Keratinocyte (primary cell): ENCODE data around the gene TBC1D20. TPM values are rescaled to one million over a fixed set of nuclear protein-coding genes. Genes with fewer than 3 reads are reported as not detected.
"Not testable (repeated sequence)": the region's sequence is repeated elsewhere in the genome, so short reads cannot be mapped to it uniquely, and the experiment has no call there.

ENCODE experiments used
- DNase-seq: peaks from one replicate; pipeline ENCODE4 v3.0.0-alpha.2; 2011; ENCODE audit warnings: low read depth, missing footprints, low spot score
- FAIRE-seq: peaks from 2 replicates; lab custom pipeline; 2011; peaks lifted over from hg19 to GRCh38; lab: Jason Lieb, UNC
- H2AFZ ChIP-seq: 2 replicates; pipeline ENCODE4 v1.6.0; 2012; ENCODE audit warnings: low read length, control low read depth, inconsistent platforms; ENCODE audit not compliant: control insufficient read depth
- H3K27ac ChIP-seq: 2 replicates; pipeline ENCODE4 v1.5.1; 2011; ENCODE audit warnings: low read length; ENCODE audit not compliant: control insufficient read depth, insufficient read depth
- H3K27me3 ChIP-seq: 3 replicates; pipeline ENCODE4 v1.6.0; 2011; ENCODE audit warnings: low read length; ENCODE audit not compliant: control insufficient read depth, insufficient read depth; ENCODE audit errors: extremely low read depth
- H3K36me3 ChIP-seq, 2 experiments: 2 replicates in 1 of 2; 3 replicates in 1 of 2; pipeline ENCODE4 v1.5.1; 2011; ENCODE audit warnings: low read length in 2 of 2, mild to moderate bottlenecking in 1 of 2; ENCODE audit not compliant: control insufficient read depth in 2 of 2, insufficient read depth in 2 of 2; ENCODE audit errors: extremely low read depth in 1 of 2
- H3K4me1 ChIP-seq: 3 replicates; pipeline ENCODE4 v1.5.1; 2011; ENCODE audit warnings: low read length; ENCODE audit not compliant: control insufficient read depth, insufficient read depth; ENCODE audit errors: extremely low read depth
- H3K4me2 ChIP-seq: 3 replicates; pipeline ENCODE4 v1.6.0; 2011; ENCODE audit warnings: low read depth, low read length; ENCODE audit not compliant: control insufficient read depth, insufficient read depth; ENCODE audit errors: extremely low read depth
- H3K4me3 ChIP-seq, 3 experiments: fragments of 200-600 bp in 1 of 3; sonication (generic) in 1 of 3; 2 replicates in 2 of 3; 3 replicates in 1 of 3; pipeline ENCODE4 v1.5.1; 2011 to 2016; ENCODE audit warnings: low read length in 3 of 3, mild to moderate bottlenecking in 3 of 3, control low read depth in 2 of 3, inconsistent platforms in 1 of 3, low read depth in 1 of 3, mixed read lengths in 1 of 3, mixed run types in 1 of 3, moderate library complexity in 1 of 3; ENCODE audit not compliant: control insufficient read depth in 2 of 3, insufficient read depth in 2 of 3; ENCODE audit errors: extremely low read depth in 1 of 3
- H3K79me2 ChIP-seq: 2 replicates; pipeline ENCODE4 v1.6.0; 2012; ENCODE audit warnings: low read length; ENCODE audit not compliant: control insufficient read depth, insufficient read depth
- H3K9ac ChIP-seq: 3 replicates; pipeline ENCODE4 v1.6.0; 2011; ENCODE audit warnings: low read length; ENCODE audit not compliant: control insufficient read depth, insufficient read depth; ENCODE audit errors: extremely low read depth
- H3K9me1 ChIP-seq: 3 replicates; pipeline ENCODE4 v1.6.0; 2011; ENCODE audit warnings: low read length; ENCODE audit not compliant: control insufficient read depth, insufficient read depth; ENCODE audit errors: extremely low read depth
- H3K9me3 ChIP-seq: 2 replicates; pipeline ENCODE4 v1.5.1; 2012; ENCODE audit warnings: low read depth, low read length; ENCODE audit not compliant: control insufficient read depth
- H4K20me1 ChIP-seq: 3 replicates; pipeline ENCODE4 v1.6.0; 2011; ENCODE audit warnings: low read length; ENCODE audit not compliant: control insufficient read depth, insufficient read depth; ENCODE audit errors: extremely low read depth
- CTCF ChIP-seq, 3 experiments: IDR thresholded peaks in 1 of 3; conservative IDR thresholded peaks in 1 of 3; optimal IDR thresholded peaks in 1 of 3; 2 replicates in 2 of 3; 3 replicates in 1 of 3; pipeline versions ENCODE3 to v1.5.1; 2011; ENCODE audit warnings: low read length in 3 of 3, mild to moderate bottlenecking in 3 of 3, moderate library complexity in 2 of 3, control low read depth in 1 of 3, inconsistent platforms in 1 of 3; ENCODE audit not compliant: insufficient read depth in 2 of 3; ENCODE audit errors: extremely low read depth in 1 of 3
- EZH2 ChIP-seq: IDR thresholded peaks from one replicate; pipeline ENCODE4 v1.6.1; 2012; ENCODE audit warnings: inconsistent platforms, mild to moderate bottlenecking, low read length, moderate library complexity
- dilution Hi-C: fragments of 300-500 bp; cut with MboI; formaldehyde crosslinking; loops from one replicate; pipeline ENCODE4 v1.7.0; 2020; ENCODE audit warnings: low sequenced_read_pairs; ENCODE audit not compliant: extremely low pct_ligation_motif_present
- polyA plus RNA-seq, 5 experiments: library from polyadenylated mRNA; depleted of rRNA in 3 of 5; stranded (reverse) in 3 of 5; stranded (forward) in 1 of 5; unstranded in 1 of 5; fragments of >200 nt; gene quantifications; 1 replicate in 1 of 5; 2 replicates in 3 of 5; 3 replicates in 1 of 5; pipeline versions ENCODE4 v1.2.1 to v1.2.3, GENCODE V29; 2011 to 2012; ENCODE audit warnings: missing spikeins in 2 of 5, low read depth in 1 of 5, low replicate concordance in 1 of 5

The TBC1D20 gene
- polyA plus RNA-seq, 1 donor (not counting 4 experiments of a cell fraction or from before 2014, with no cell fraction given), result 24.5 TPM

- no peak for DNase-seq
- TF ChIP-seq EZH2, result no peak
- TF ChIP-seq CTCF (optimal IDR thresholded peaks at IDR 0.05 in 1 of 3, IDR thresholded peaks at IDR 0.05 in 1 of 3, conservative IDR thresholded peaks at IDR 0.05 in 1 of 3; ENCODE audit: extremely low read depth in 1 of 3, insufficient read depth in 2 of 3, low read length in 3 of 3), result no peak
- Histone ChIP-seq H3K79me2 (peaks cover 83% of the 10 kb centered on the region), H3K36me3 (no peaks in the 10 kb centered on the region), H4K20me1 (peaks cover 2% of the 10 kb centered on the region), H3K27me3 (no peaks in the 10 kb centered on the region), H2AFZ (no peak overlapping the region), H3K9me3 (no peaks in the 10 kb centered on the region), H3K27ac (no peak overlapping the region), H3K4me3 (no peak overlapping the region), H3K4me1 (peaks cover 2% of the 10 kb centered on the region), H3K9me1 (no peaks in the 10 kb centered on the region), H3K9ac (no peak overlapping the region), H3K4me2 (no peak overlapping the region)
- dilution Hi-C loops, result no loop called here
- FAIRE-seq, result no peak
Measured at GRCh38 chr20:454951-455350, 7.4 kb downstream of the TBC1D20 start.

GRCh38 chr20:452021-452420 is 10.3 kb downstream of the TBC1D20 start:
- FAIRE-seq, H2AFZ ChIP-seq, H4K20me1 ChIP-seq, H3K4me1 ChIP-seq, H3K9ac ChIP-seq, dilution Hi-C loops, H3K9me1 ChIP-seq, H3K27ac ChIP-seq, DNase-seq, H3K4me2 ChIP-seq, H3K27me3 ChIP-seq, H3K4me3 ChIP-seq, H3K36me3 ChIP-seq, H3K9me3 ChIP-seq: not testable (repeated sequence)
- H3K79me2 ChIP-seq, result peaks cover 70% of the 10 kb centered on the region
